ENCODE results near the gene TMEM121. TPM values are rescaled to one million over a fixed set of nuclear protein-coding genes. Genes with fewer than 3 reads are reported as not detected.

The TMEM121 gene
- 3.1 TPM for total RNA-seq

GRCh38 chr14:105525861-105526775 is at the start of gene TMEM121:
Gene TMEM121 (plus strand): TSS chr14:105526583. CDS start chr14:105528835, 2,252 bp downstream.
- Histone ChIP-seq H3K4me1 (ENCODE audit: control insufficient read depth in 3 of 3, insufficient read depth in 3 of 3, low read length in 3 of 3) (peaks cover 18 to 21% (median 19%) of the 10 kb centered on the region in 3 donors), H3K9ac (ENCODE audit: low read depth in 1 of 3, low read length in 3 of 3) (peak within 1 kb of the TSS in 2 of 3 donors; percentile 20 to 50), H3K27me3 (ENCODE audit: control insufficient read depth in 3 of 3, insufficient read depth in 3 of 3, low read length in 3 of 3) (peaks cover 27 to 46% (median 27%) of the 10 kb centered on the region in 3 donors), H3K4me3 (ENCODE audit: low read length in 3 of 3) (peak within 1 kb of the TSS; percentile 14 to 59 (median 45)), H3K36me3 (ENCODE audit: control insufficient read depth in 3 of 3, insufficient read depth in 3 of 3, low read length in 3 of 3) (no peaks in the 10 kb centered on the region), H3K9me3 (ENCODE audit: control insufficient read depth in 3 of 3, low read length in 3 of 3) (no peaks in the 10 kb centered on the region), H3K27ac (ENCODE audit: low read depth, low read length) (no peak within 1 kb of the TSS)

GRCh38 chr14:105476831-105477659 is 49.3 kb upstream of the TMEM121 start:
- Histone ChIP-seq H3K9me3 (ENCODE audit: control insufficient read depth in 3 of 3, low read length in 3 of 3) (no peaks in the 10 kb centered on the region), H3K9ac (ENCODE audit: low read depth in 1 of 3, low read length in 3 of 3) (peak overlapping the region; percentile 70 to 78 (median 70)), H3K4me3 (ENCODE audit: low read length in 3 of 3) (peak overlapping the region; percentile 66 to 78 (median 67)), H3K27me3 (ENCODE audit: control insufficient read depth in 3 of 3, insufficient read depth in 3 of 3, low read length in 3 of 3) (peaks cover 0 to 16% (median 0%) of the 10 kb centered on the region in 3 donors), H3K27ac (ENCODE audit: low read depth, low read length) (peak overlapping the region; percentile 82), H3K36me3 (ENCODE audit: control insufficient read depth in 3 of 3, insufficient read depth in 3 of 3, low read length in 3 of 3) (no peaks in the 10 kb centered on the region), H3K4me1 (ENCODE audit: control insufficient read depth in 3 of 3, insufficient read depth in 3 of 3, low read length in 3 of 3) (peaks cover 47 to 62% (median 62%) of the 10 kb centered on the region in 3 donors)

- H3K4me3 ChIP-seq (ENCODE audit: low read length in 3 of 3): peak overlapping the region in 2 of 3 donors; percentile 56 to 78
- H3K9ac ChIP-seq (ENCODE audit: low read depth in 1 of 3, low read length in 3 of 3): no peak overlapping the region
- H3K27ac ChIP-seq (ENCODE audit: low read depth, low read length): peak overlapping the region; percentile 82
- H3K9me3 ChIP-seq (ENCODE audit: control insufficient read depth in 3 of 3, low read length in 3 of 3): no peaks in the 10 kb centered on the region
- peaks cover 47 to 62% (median 62%) of the 10 kb centered on the region in 3 donors for H3K4me1 ChIP-seq (ENCODE audit: control insufficient read depth in 3 of 3, insufficient read depth in 3 of 3, low read length in 3 of 3)
- peaks cover 0 to 24% (median 0%) of the 10 kb centered on the region in 3 donors for H3K27me3 ChIP-seq (ENCODE audit: control insufficient read depth in 3 of 3, insufficient read depth in 3 of 3, low read length in 3 of 3)
- H3K36me3 ChIP-seq (ENCODE audit: control insufficient read depth in 3 of 3, insufficient read depth in 3 of 3, low read length in 3 of 3): no peaks in the 10 kb centered on the region
Measured at GRCh38 chr14:105477660-105478397, 48.6 kb upstream of the TMEM121 start.

- H3K27ac ChIP-seq (ENCODE audit: low read depth, low read length): peak overlapping the region; percentile 82
- no peak overlapping the region for H3K9ac ChIP-seq (ENCODE audit: low read depth in 1 of 3, low read length in 3 of 3)
- H3K9me3 ChIP-seq (ENCODE audit: control insufficient read depth in 3 of 3, low read length in 3 of 3): no peaks in the 10 kb centered on the region
- H3K36me3 ChIP-seq (ENCODE audit: control insufficient read depth in 3 of 3, insufficient read depth in 3 of 3, low read length in 3 of 3): no peaks in the 10 kb centered on the region
- H3K27me3 ChIP-seq (ENCODE audit: control insufficient read depth in 3 of 3, insufficient read depth in 3 of 3, low read length in 3 of 3): peaks cover 0 to 25% (median 0%) of the 10 kb centered on the region in 3 donors
- H3K4me3 ChIP-seq (ENCODE audit: low read length in 3 of 3): no peak overlapping the region
- peaks cover 49 to 63% (median 62%) of the 10 kb centered on the region in 3 donors for H3K4me1 ChIP-seq (ENCODE audit: control insufficient read depth in 3 of 3, insufficient read depth in 3 of 3, low read length in 3 of 3)
Measured at GRCh38 chr14:105478398-105479251, 47.8 kb upstream of the TMEM121 start.

GRCh38 chr14:105479431-105480158 is 46.8 kb upstream of the TMEM121 start:
- Histone ChIP-seq H3K4me3 (ENCODE audit: low read length in 3 of 3) (no peak overlapping the region), H3K36me3 (ENCODE audit: control insufficient read depth in 3 of 3, insufficient read depth in 3 of 3, low read length in 3 of 3) (no peaks in the 10 kb centered on the region), H3K4me1 (ENCODE audit: control insufficient read depth in 3 of 3, insufficient read depth in 3 of 3, low read length in 3 of 3) (peaks cover 58 to 69% (median 68%) of the 10 kb centered on the region in 3 donors), H3K27ac (ENCODE audit: low read depth, low read length) (no peak overlapping the region), H3K27me3 (ENCODE audit: control insufficient read depth in 3 of 3, insufficient read depth in 3 of 3, low read length in 3 of 3) (peaks cover 0 to 35% (median 6%) of the 10 kb centered on the region in 3 donors), H3K9me3 (ENCODE audit: control insufficient read depth in 3 of 3, low read length in 3 of 3) (no peaks in the 10 kb centered on the region), H3K9ac (ENCODE audit: low read depth in 1 of 3, low read length in 3 of 3) (no peak overlapping the region)

GRCh38 chr14:105480199-105480746 is 46.1 kb upstream of the TMEM121 start:
- Histone ChIP-seq H3K9ac (ENCODE audit: low read depth in 1 of 3, low read length in 3 of 3) (peak overlapping the region in 1 of 3 donors; percentile 65), H3K27me3 (ENCODE audit: control insufficient read depth in 3 of 3, insufficient read depth in 3 of 3, low read length in 3 of 3) (peaks cover 0 to 40% (median 7%) of the 10 kb centered on the region in 3 donors), H3K4me3 (ENCODE audit: low read length in 3 of 3) (no peak overlapping the region), H3K4me1 (ENCODE audit: control insufficient read depth in 3 of 3, insufficient read depth in 3 of 3, low read length in 3 of 3) (peaks cover 63 to 75% (median 74%) of the 10 kb centered on the region in 3 donors), H3K9me3 (ENCODE audit: control insufficient read depth in 3 of 3, low read length in 3 of 3) (no peaks in the 10 kb centered on the region), H3K36me3 (ENCODE audit: control insufficient read depth in 3 of 3, insufficient read depth in 3 of 3, low read length in 3 of 3) (no peaks in the 10 kb centered on the region), H3K27ac (ENCODE audit: low read depth, low read length) (peak overlapping the region; percentile 94)

- no peaks in the 10 kb centered on the region for H3K9me3 ChIP-seq (ENCODE audit: control insufficient read depth in 3 of 3, low read length in 3 of 3)
Measured at GRCh38 chr14:105480807-105481801, 45.3 kb upstream of the TMEM121 start.

More at GRCh38 chr14:105480807-105481801, 45.3 kb upstream of the TMEM121 start:
- Histone ChIP-seq H3K36me3 (ENCODE audit: control insufficient read depth in 3 of 3, insufficient read depth in 3 of 3, low read length in 3 of 3) (no peaks in the 10 kb centered on the region), H3K4me3 (ENCODE audit: low read length in 3 of 3) (peak overlapping the region; percentile 55 to 71 (median 67)), H3K9ac (ENCODE audit: low read depth in 1 of 3, low read length in 3 of 3) (peak overlapping the region; percentile 65 to 85 (median 76)), H3K27ac (ENCODE audit: low read depth, low read length) (peak overlapping the region; percentile 94), H3K4me1 (ENCODE audit: control insufficient read depth in 3 of 3, insufficient read depth in 3 of 3, low read length in 3 of 3) (peaks cover 68 to 75% (median 75%) of the 10 kb centered on the region in 3 donors), H3K27me3 (ENCODE audit: control insufficient read depth in 3 of 3, insufficient read depth in 3 of 3, low read length in 3 of 3) (peaks cover under 1 to 44% (median 11%) of the 10 kb centered on the region in 3 donors)

All from skeletal muscle tissue (tissue), 4 donors.